H9 (cell line): ENCODE data around the gene CLCNKA. TPM values are rescaled to one million over a fixed set of nuclear protein-coding genes. Genes with fewer than 3 reads are reported as not detected.

Experiments used
- DNase-seq: peaks from one replicate; pipeline ENCODE4 v3.0.0-alpha.2; 2017
- H2AFZ ChIP-seq: one replicate; pipeline ENCODE4 v1.6.1; 2013; ENCODE audit warnings: mild to moderate bottlenecking, low read length, control low read depth, moderate library complexity
- H2AK5ac ChIP-seq: 2 replicates; pipeline ENCODE4 v1.6.1; 2013; ENCODE audit warnings: low read length, control low read depth, mixed read lengths; ENCODE audit not compliant: insufficient read length
- H2BK120ac ChIP-seq: one replicate; pipeline ENCODE4 v1.6.1; 2013; ENCODE audit warnings: low read depth, mild to moderate bottlenecking, low read length, control low read depth, inconsistent platforms; ENCODE audit not compliant: poor library complexity, severe bottlenecking
- H2BK12ac ChIP-seq: 2 replicates; pipeline ENCODE4 v1.6.1; 2013; ENCODE audit warnings: low read length, control low read depth, mixed read lengths, low read depth; ENCODE audit not compliant: insufficient read length
- H2BK15ac ChIP-seq: 2 replicates; pipeline ENCODE4 v1.6.1; 2013; ENCODE audit warnings: low read depth, low read length, control low read depth
- H2BK20ac ChIP-seq: one replicate; pipeline ENCODE4 v1.6.1; 2013; ENCODE audit warnings: low read depth, mild to moderate bottlenecking, low read length, control low read depth, inconsistent platforms; ENCODE audit not compliant: poor library complexity, severe bottlenecking
- H2BK5ac ChIP-seq: 2 replicates; pipeline ENCODE4 v1.6.1; 2013; ENCODE audit warnings: low read length, control low read depth, mixed read lengths; ENCODE audit not compliant: insufficient read length
- H3K14ac ChIP-seq: 2 replicates; pipeline ENCODE4 v1.6.1; 2013; ENCODE audit warnings: low read length, control low read depth; ENCODE audit not compliant: insufficient read depth
- H3K18ac ChIP-seq: 2 replicates; pipeline ENCODE4 v1.6.1; 2013; ENCODE audit warnings: low read depth, mild to moderate bottlenecking, mixed read lengths, low read length, control low read depth; ENCODE audit not compliant: insufficient read length
- H3K23ac ChIP-seq: 2 replicates; pipeline ENCODE4 v1.6.1; 2013; ENCODE audit warnings: low read length, control low read depth, mixed read lengths, low read depth; ENCODE audit not compliant: insufficient read length
- H3K23me2 ChIP-seq: 2 replicates; pipeline ENCODE4 v1.6.1; 2013; ENCODE audit warnings: low read depth, mild to moderate bottlenecking, mixed read lengths, low read length, control low read depth; ENCODE audit not compliant: insufficient read length, poor library complexity, severe bottlenecking
- H3K27ac ChIP-seq: 2 replicates; pipeline ENCODE4 v1.5.1; 2013; ENCODE audit warnings: low read length, control low read depth, mixed read lengths, low read depth; ENCODE audit not compliant: insufficient read length
- H3K27me3 ChIP-seq: 2 replicates; pipeline ENCODE4 v1.6.1; 2013; ENCODE audit warnings: low read length, control low read depth, inconsistent platforms; ENCODE audit not compliant: insufficient read depth
- H3K4ac ChIP-seq: 2 replicates; pipeline ENCODE4 v1.6.1; 2013; ENCODE audit warnings: low read depth, mild to moderate bottlenecking, control low read depth, inconsistent platforms, low read length, moderate library complexity
- H3K4me1 ChIP-seq: 2 replicates; pipeline ENCODE4 v1.6.1; 2013; ENCODE audit warnings: low read length, control low read depth, inconsistent platforms; ENCODE audit not compliant: insufficient read depth
- H3K4me2 ChIP-seq: 2 replicates; pipeline ENCODE4 v1.6.1; 2013; ENCODE audit warnings: low read length, control low read depth, mixed read lengths; ENCODE audit not compliant: insufficient read length, insufficient read depth
- H3K56ac ChIP-seq: 2 replicates; pipeline ENCODE4 v1.6.1; 2013; ENCODE audit warnings: low read depth, mild to moderate bottlenecking, mixed read lengths, low read length, control low read depth; ENCODE audit not compliant: insufficient read length
- H3K79me1 ChIP-seq: 2 replicates; pipeline ENCODE4 v1.6.1; 2013; ENCODE audit warnings: low read depth, mild to moderate bottlenecking, moderate library complexity, low read length, control low read depth, inconsistent platforms; ENCODE audit not compliant: insufficient read depth, poor library complexity, severe bottlenecking
- H3K79me2 ChIP-seq: 2 replicates; pipeline ENCODE4 v1.6.1; 2013; ENCODE audit warnings: low read length, control low read depth, inconsistent platforms; ENCODE audit not compliant: insufficient read depth
- H3K9ac ChIP-seq: 2 replicates; pipeline ENCODE4 v1.6.1; 2013; ENCODE audit warnings: low read length, control low read depth, mixed read lengths; ENCODE audit not compliant: insufficient read length; ENCODE audit errors: extremely low read depth
- H3K9me3 ChIP-seq: one replicate; pipeline ENCODE4 v1.6.1; 2013; ENCODE audit warnings: low read depth, low read length, inconsistent platforms; ENCODE audit not compliant: control insufficient read depth
- H3T11ph ChIP-seq: one replicate; pipeline ENCODE4 v1.6.1; 2013; ENCODE audit warnings: mild to moderate bottlenecking, low read length, control low read depth, inconsistent platforms
- H4K20me1 ChIP-seq: one replicate; pipeline ENCODE4 v1.6.1; 2013; ENCODE audit not compliant: control insufficient read depth, insufficient read length, insufficient read depth
- H4K5ac ChIP-seq: 2 replicates; pipeline ENCODE4 v1.6.1; 2013; ENCODE audit warnings: low read depth, mild to moderate bottlenecking, mixed read lengths, low read length, control low read depth; ENCODE audit not compliant: insufficient read length
- H4K8ac ChIP-seq: replicated peaks from 2 replicates; pipeline ENCODE4 v1.6.1; 2013; ENCODE audit warnings: low read length, control low read depth, mixed read lengths, low read depth; ENCODE audit not compliant: insufficient read length
- H4K91ac ChIP-seq: 2 replicates; pipeline ENCODE4 v1.6.1; 2013; ENCODE audit warnings: low read depth, mild to moderate bottlenecking, moderate library complexity, mixed read lengths, low read length, control low read depth; ENCODE audit not compliant: insufficient read length
- H3K27ac Mint-ChIP-seq, 3 experiments: 2 replicates in 2 of 3; 3 replicates in 1 of 3; pipeline ENCODE4 v1.8.0; 2020 to 2021; ENCODE audit warnings: mixed read lengths in 3 of 3, mild to moderate bottlenecking in 1 of 3, moderate library complexity in 1 of 3
- H3K27me3 Mint-ChIP-seq: 2 replicates; pipeline ENCODE4 v1.8.0; 2021; ENCODE audit warnings: low read depth, mild to moderate bottlenecking, moderate library complexity, mixed read lengths
- H3K36me3 Mint-ChIP-seq, 3 experiments: 2 replicates in 2 of 3; 3 replicates in 1 of 3; pipeline ENCODE4 v1.8.0; 2020 to 2021; ENCODE audit warnings: low read depth in 3 of 3, mixed read lengths in 3 of 3; ENCODE audit not compliant: insufficient read depth in 1 of 3
- H3K4me1 Mint-ChIP-seq, 2 experiments: 2 replicates each; pipeline ENCODE4 v1.8.0; 2020; ENCODE audit warnings: mixed read lengths in 2 of 2
- H3K4me3 Mint-ChIP-seq, 2 experiments: 2 replicates in 1 of 2; 3 replicates in 1 of 2; pipeline ENCODE4 v1.8.0; 2020 to 2021; ENCODE audit warnings: mild to moderate bottlenecking in 2 of 2, mixed read lengths in 2 of 2, moderate library complexity in 1 of 2
- H3K9me3 Mint-ChIP-seq, 2 experiments: 2 replicates in 1 of 2; 3 replicates in 1 of 2; pipeline ENCODE4 v1.8.0; 2020; ENCODE audit warnings: mild to moderate bottlenecking in 2 of 2, mixed read lengths in 2 of 2, moderate library complexity in 1 of 2
- CTCF ChIP-seq: fragments of 200-600 bp; sonication (generic); conservative IDR thresholded peaks from 3 replicates; pipeline ENCODE4 v1.8.0; 2021; ENCODE audit warnings: antibody characterized with exemption, mild to moderate bottlenecking
- WGBS: extraction: QIAGEN DNeasy Blood & Tissue Kit; methylation state at CpG from one replicate; pipeline ENCODE4 v1.1.7; 2013; ENCODE audit warnings: missing lambda C conversion rate, low lambda C conversion rate, mixed read lengths; ENCODE audit not compliant: insufficient read length; ENCODE audit errors: extremely low coverage; 5-methylcytosine and 5-hydroxymethylcytosine counted together
- total RNA-seq: library from RNA; stranded (reverse); gene quantifications from 2 replicates; pipeline ENCODE4 v1.2.1, GENCODE V29; 2021

The CLCNKA gene
- total RNA-seq, 1 experiment from 2014 or later = 0.98 TPM

- Histone ChIP-seq H2AFZ (no peak overlapping the region), H4K5ac (no peak overlapping the region), H3K27me3 (no peaks in the 10 kb centered on the region), H3K27ac (no peak overlapping the region), H3K4me1 (no peaks in the 10 kb centered on the region), H3K79me1 (no peaks in the 10 kb centered on the region), H2BK20ac (no peak overlapping the region), H4K8ac (no peak overlapping the region), H2BK15ac (no peak overlapping the region), H2BK120ac (no peak overlapping the region), H3K18ac (no peak overlapping the region), H3K9ac (no peak overlapping the region), H2AK5ac (no peak overlapping the region), H3K23me2 (no peaks in the 10 kb centered on the region), H3T11ph (no peak overlapping the region), H3K79me2 (no peaks in the 10 kb centered on the region), H2BK12ac (no peak overlapping the region), H3K23ac (no peak overlapping the region), H3K4me2 (no peak overlapping the region), H2BK5ac (no peak overlapping the region), H3K56ac (no peak overlapping the region), H3K14ac (no peak overlapping the region), H4K20me1 (no peaks in the 10 kb centered on the region), H3K4ac (no peak overlapping the region), H3K9me3 (no peaks in the 10 kb centered on the region), H4K91ac (no peak overlapping the region)
- Mint-ChIP-seq H3K27me3 (peaks cover 18% of the 10 kb centered on the region), H3K4me3 (no peak overlapping the region), H3K9me3 (no peaks in the 10 kb centered on the region), H3K27ac (no peak overlapping the region), H3K36me3 (no peaks in the 10 kb centered on the region), H3K4me1 (peaks cover 7 to 10% of the 10 kb centered on the region in 2 experiments; a peak in 1 of 4 replicates)
- WGBS = no CpG with 5 or more reads among the region's 9 CpGs
- TF ChIP-seq CTCF = peak; percentile 34; the same call in 2 of the 3 replicates
- peak; percentile 31 for DNase-seq
These were observed 15.0 kb upstream of the CLCNKA start for GRCh38 chr1:16006552-16007485.
